ENCODE results near the gene JADE1.
A peak's percentile ranks its signal among the peaks of the same experiment; 100 is the strongest.

Gene JADE1

GRCh38 chr4:128812442-128813235 lies 3.1 kb downstream of the JADE1 start:
- H3K27me3 ChIP-seq (ENCODE audit: insufficient read depth, low read length, poor library complexity, severe bottlenecking), result no peaks in the 10 kb centered on the region
- no peak for TF ChIP-seq CTCF (conservative IDR thresholded peaks at IDR 0.05; ENCODE audit: low read length)
- no peak for TF ChIP-seq EZH2phosphoT487 (IDR thresholded peaks at IDR 0.05; ENCODE audit: borderline replicate concordance)
- peak overlapping the region; percentile 64; the same call in 1 of the 2 replicates for H2AFZ ChIP-seq (ENCODE audit: low read length)
- peaks cover 52% of the 10 kb centered on the region for H4K20me1 ChIP-seq (ENCODE audit: insufficient read depth, low read length, poor library complexity, severe bottlenecking)
- H3K79me2 ChIP-seq (ENCODE audit: insufficient read depth, low read length), result peaks cover 62% of the 10 kb centered on the region
- H3K9ac ChIP-seq (ENCODE audit: low read depth, low read length, poor library complexity, severe bottlenecking), result peak overlapping the region; percentile 90
- peak overlapping the region; percentile 97 for H3K4me2 ChIP-seq (ENCODE audit: low read depth, low read length, poor library complexity, severe bottlenecking)
- H3K9me3 ChIP-seq (ENCODE audit: insufficient read depth, low read depth, low read length), result no peaks in the 10 kb centered on the region
- peaks cover 39% of the 10 kb centered on the region for H3K4me1 ChIP-seq (ENCODE audit: insufficient read depth, low read length, poor library complexity, severe bottlenecking)
- peaks cover 8% of the 10 kb centered on the region; the same call in 1 of the 2 replicates for H3F3A ChIP-seq (ENCODE audit: low read depth)
- no peaks in the 10 kb centered on the region for H3K9me2 ChIP-seq (replicated peaks; ENCODE audit: low read depth, low read length)
- H3K36me3 ChIP-seq (ENCODE audit: insufficient read depth, low read length), result peaks cover 7% of the 10 kb centered on the region; the same call in 1 of the 2 replicates
- peak overlapping the region; percentile 76 for H3K4me3 ChIP-seq (ENCODE audit: low read length, poor library complexity, severe bottlenecking)

GRCh38 chr4:128813965-128814364 lies 4.5 kb downstream of the JADE1 start:
- Histone ChIP-seq H3K9me3 (ENCODE audit: insufficient read depth, low read depth, low read length) (no peaks in the 10 kb centered on the region), H3F3A (ENCODE audit: low read depth) (peaks cover 8% of the 10 kb centered on the region; the same call in 1 of the 2 replicates), H3K36me3 (ENCODE audit: insufficient read depth, low read length) (peaks cover 10% of the 10 kb centered on the region; the same call in 1 of the 2 replicates), H3K4me2 (ENCODE audit: low read depth, low read length, poor library complexity, severe bottlenecking) (peak overlapping the region; percentile 97), H3K79me2 (ENCODE audit: insufficient read depth, low read length) (peaks cover 75% of the 10 kb centered on the region), H3K9ac (ENCODE audit: low read depth, low read length, poor library complexity, severe bottlenecking) (peak overlapping the region; percentile 90), H3K27me3 (ENCODE audit: insufficient read depth, low read length, poor library complexity, severe bottlenecking) (no peaks in the 10 kb centered on the region), H3K4me3 (ENCODE audit: low read length, poor library complexity, severe bottlenecking) (peak overlapping the region; percentile 76), H4K20me1 (ENCODE audit: insufficient read depth, low read length, poor library complexity, severe bottlenecking) (peaks cover 65% of the 10 kb centered on the region), H3K9me2 (replicated peaks; ENCODE audit: low read depth, low read length) (no peaks in the 10 kb centered on the region), H2AFZ (ENCODE audit: low read length) (no peak overlapping the region), H3K4me1 (ENCODE audit: insufficient read depth, low read length, poor library complexity, severe bottlenecking) (peaks cover 42% of the 10 kb centered on the region)
- TF ChIP-seq EZH2phosphoT487 (IDR thresholded peaks at IDR 0.05; ENCODE audit: borderline replicate concordance) (no peak), CTCF (conservative IDR thresholded peaks at IDR 0.05; ENCODE audit: low read length) (no peak)

GRCh38 chr4:128818442-128818841 lies 8.9 kb downstream of the JADE1 start:
- Histone ChIP-seq H3K4me1 (ENCODE audit: insufficient read depth, low read length, poor library complexity, severe bottlenecking) (peaks cover 31% of the 10 kb centered on the region), H3K9ac (ENCODE audit: low read depth, low read length, poor library complexity, severe bottlenecking) (no peak overlapping the region), H3K9me3 (ENCODE audit: insufficient read depth, low read depth, low read length) (no peaks in the 10 kb centered on the region), H3K4me2 (ENCODE audit: low read depth, low read length, poor library complexity, severe bottlenecking) (peak overlapping the region; percentile 35), H3K4me3 (ENCODE audit: low read length, poor library complexity, severe bottlenecking) (no peak overlapping the region), H3K9me2 (replicated peaks; ENCODE audit: low read depth, low read length) (no peaks in the 10 kb centered on the region), H3K36me3 (ENCODE audit: insufficient read depth, low read length) (peaks cover 10% of the 10 kb centered on the region; the same call in 1 of the 2 replicates), H3K79me2 (ENCODE audit: insufficient read depth, low read length) (peaks cover 100% of the 10 kb centered on the region), H2AFZ (ENCODE audit: low read length) (no peak overlapping the region), H3K27me3 (ENCODE audit: insufficient read depth, low read length, poor library complexity, severe bottlenecking) (no peaks in the 10 kb centered on the region), H3F3A (ENCODE audit: low read depth) (no peaks in the 10 kb centered on the region), H4K20me1 (ENCODE audit: insufficient read depth, low read length, poor library complexity, severe bottlenecking) (peaks cover 90% of the 10 kb centered on the region)
- TF ChIP-seq EZH2phosphoT487 (IDR thresholded peaks at IDR 0.05; ENCODE audit: borderline replicate concordance) (no peak), CTCF (conservative IDR thresholded peaks at IDR 0.05; ENCODE audit: low read length) (no peak)
